Brain pericyte (primary cell): ENCODE measurements around the gene CCDC148.

ENCODE experiments used
- DNase-seq: peaks from one replicate; pipeline ENCODE4 v3.0.0-alpha.2; 2012; ENCODE audit warnings: low read depth, low spot score

CCDC148 gene

GRCh38 chr2:158125756-158126498 lies 330.6 kb downstream of the CCDC148 start:
- DNase-seq = no peak

DNA sequence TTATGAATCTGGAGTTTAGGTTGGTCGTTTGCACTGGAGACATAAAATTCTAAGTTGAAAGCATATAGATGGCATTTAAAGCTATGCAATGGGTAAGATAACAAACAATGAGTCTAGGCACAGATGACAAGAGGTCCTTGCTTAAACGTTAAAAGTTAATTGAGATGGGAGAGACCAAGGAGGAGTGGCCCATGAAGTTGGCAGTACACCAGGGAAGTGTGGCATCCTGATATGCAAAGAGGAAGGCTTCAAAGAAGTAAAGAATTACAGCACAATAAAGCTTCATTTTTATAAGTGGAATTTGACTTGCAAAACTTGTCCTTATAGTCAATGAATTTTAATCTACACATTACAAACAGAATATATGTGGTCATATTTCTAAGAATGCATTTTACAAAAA lies 331.7 kb downstream of the CCDC148 start:
- no peak for DNase-seq
